ENCODE results near the gene P2RX4.
"Not testable (repeated sequence)": the region's sequence is repeated elsewhere in the genome, so short reads cannot be mapped to it uniquely, and the experiment has no call there.

Gene P2RX4

GRCh38 chr12:121189131-121189530 lies 20.8 kb upstream of the P2RX4 start:
- peaks cover 0 to 9% of the 10 kb centered on the region in 2 donors for H3K36me3 ChIP-seq (ENCODE audit: control insufficient read depth in 2 of 2, insufficient read depth in 2 of 2, low read length in 2 of 2)
- H3K9me3 ChIP-seq (ENCODE audit: control insufficient read depth in 2 of 2, low read length in 2 of 2): no peaks in the 10 kb centered on the region
- no peak overlapping the region for H3K9ac ChIP-seq (ENCODE audit: low read length in 2 of 2)
- H3K4me3 ChIP-seq (ENCODE audit: low read length in 2 of 2): no peak overlapping the region
- no peak overlapping the region for H3K27ac ChIP-seq (ENCODE audit: low read length)
- H3K27me3 ChIP-seq (ENCODE audit: control insufficient read depth in 1 of 2, insufficient read depth in 2 of 2, low read length in 2 of 2): no peaks in the 10 kb centered on the region
- no peaks in the 10 kb centered on the region for H3K4me1 ChIP-seq (ENCODE audit: control insufficient read depth, insufficient read depth, low read length)

- Histone ChIP-seq H3K27ac (ENCODE audit: low read length) (no peak overlapping the region), H3K27me3 (ENCODE audit: control insufficient read depth in 1 of 2, insufficient read depth in 2 of 2, low read length in 2 of 2) (no peaks in the 10 kb centered on the region), H3K36me3 (ENCODE audit: control insufficient read depth in 2 of 2, insufficient read depth in 2 of 2, low read length in 2 of 2) (peaks cover 0 to 7% of the 10 kb centered on the region in 2 donors), H3K9me3 (ENCODE audit: control insufficient read depth in 2 of 2, low read length in 2 of 2) (no peaks in the 10 kb centered on the region), H3K4me1 (ENCODE audit: control insufficient read depth, insufficient read depth, low read length) (no peaks in the 10 kb centered on the region), H3K9ac (ENCODE audit: low read length in 2 of 2) (no peak overlapping the region), H3K4me3 (ENCODE audit: low read length in 2 of 2) (no peak overlapping the region)
Observed at GRCh38 chr12:121189619-121190155, 20.2 kb upstream of the P2RX4 start.

DNA sequence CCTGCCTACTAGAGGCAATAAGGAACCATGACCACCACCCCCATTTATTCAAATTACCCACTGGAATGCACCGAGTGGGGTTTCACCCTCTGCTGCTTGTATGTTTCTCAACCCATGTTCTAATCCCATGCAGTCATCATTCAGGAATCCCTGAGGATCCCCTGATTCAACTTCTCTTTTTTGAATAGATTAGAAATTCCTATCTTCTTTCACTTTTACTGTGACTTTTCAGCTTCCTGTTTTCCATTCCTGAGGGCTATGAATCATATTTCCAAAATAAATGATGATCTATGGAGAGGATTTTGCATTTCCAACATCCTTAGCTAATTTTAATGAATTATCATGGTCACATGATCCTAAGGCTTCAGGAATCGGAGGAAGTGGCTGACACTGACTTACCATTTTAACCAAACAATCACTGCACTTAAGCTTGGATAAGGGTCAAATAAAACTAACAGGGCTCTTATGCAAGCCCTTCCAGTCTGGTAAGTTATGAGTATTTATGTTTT lies 19.4 kb upstream of the P2RX4 start:
- no peak overlapping the region for H3K27ac ChIP-seq (ENCODE audit: low read length)

DNA sequence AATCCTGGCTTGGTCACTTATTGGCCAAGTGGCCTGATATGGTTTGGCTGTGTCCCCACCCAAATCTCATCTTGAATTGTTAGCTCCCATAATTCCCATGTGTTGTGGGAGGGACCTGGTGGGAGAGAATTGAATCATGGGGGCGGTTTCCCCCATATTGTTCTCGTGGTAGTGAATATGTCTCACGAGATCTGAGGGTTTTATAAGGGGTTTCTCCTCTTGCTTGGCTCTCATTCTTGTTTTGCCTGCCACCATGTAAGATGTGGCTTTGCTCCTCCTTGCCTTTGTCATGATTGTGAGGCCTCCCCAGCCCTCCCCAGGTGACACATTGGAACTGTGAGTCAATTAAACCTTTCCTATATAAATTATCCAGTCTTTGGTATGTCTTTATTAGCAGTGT lies 18.8 kb upstream of the P2RX4 start:
- H3K9ac ChIP-seq (ENCODE audit: low read length in 2 of 2): no peak overlapping the region
- no peaks in the 10 kb centered on the region for H3K9me3 ChIP-seq (ENCODE audit: control insufficient read depth in 2 of 2, low read length in 2 of 2)
- no peaks in the 10 kb centered on the region for H3K27me3 ChIP-seq (ENCODE audit: control insufficient read depth in 1 of 2, insufficient read depth in 2 of 2, low read length in 2 of 2)
- H3K4me1 ChIP-seq (ENCODE audit: control insufficient read depth, insufficient read depth, low read length): no peaks in the 10 kb centered on the region
- H3K36me3 ChIP-seq (ENCODE audit: control insufficient read depth in 2 of 2, insufficient read depth in 2 of 2, low read length in 2 of 2): peaks cover 0 to 1% of the 10 kb centered on the region in 2 donors
- no peak overlapping the region for H3K4me3 ChIP-seq (ENCODE audit: low read length in 2 of 2)
- H3K27ac ChIP-seq (ENCODE audit: low read length): no peak overlapping the region

More for the DNA sequence above, 19.4 kb upstream of the P2RX4 start:
- Histone ChIP-seq H3K9ac (ENCODE audit: low read length in 2 of 2) (no peak overlapping the region), H3K36me3 (ENCODE audit: control insufficient read depth in 2 of 2, insufficient read depth in 2 of 2, low read length in 2 of 2) (peaks cover 0 to 2% of the 10 kb centered on the region in 2 donors), H3K4me1 (ENCODE audit: control insufficient read depth, insufficient read depth, low read length) (no peaks in the 10 kb centered on the region), H3K4me3 (ENCODE audit: low read length in 2 of 2) (no peak overlapping the region), H3K9me3 (ENCODE audit: control insufficient read depth in 2 of 2, low read length in 2 of 2) (no peaks in the 10 kb centered on the region), H3K27me3 (ENCODE audit: control insufficient read depth in 1 of 2, insufficient read depth in 2 of 2, low read length in 2 of 2) (no peaks in the 10 kb centered on the region)

DNA sequence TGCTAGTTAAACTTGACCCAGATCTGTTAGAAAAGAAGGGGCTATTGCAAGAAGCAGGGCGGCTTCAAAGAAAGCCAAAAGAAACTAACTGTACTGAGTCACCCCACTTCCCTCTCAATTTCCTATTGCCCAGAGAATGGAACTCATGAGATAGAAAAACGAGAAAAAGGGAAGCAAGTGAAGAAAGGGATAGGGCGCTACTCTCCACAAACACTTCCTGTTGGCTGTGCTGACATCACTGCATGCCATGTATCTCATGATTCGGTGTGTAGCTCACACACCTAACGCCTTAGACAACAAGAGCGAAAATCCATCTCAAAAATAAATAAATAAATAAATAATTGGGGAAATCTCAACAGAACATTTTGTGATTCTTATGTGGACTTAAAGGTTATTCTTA lies 13.0 kb upstream of the P2RX4 start:
- no peak overlapping the region for H3K9ac ChIP-seq (ENCODE audit: low read length in 2 of 2)
- no peaks in the 10 kb centered on the region for H3K9me3 ChIP-seq (ENCODE audit: control insufficient read depth in 2 of 2, low read length in 2 of 2)
- H3K4me3 ChIP-seq (ENCODE audit: low read length in 2 of 2): no peak overlapping the region
- H3K27ac ChIP-seq (ENCODE audit: low read length): no peak overlapping the region
- no peaks in the 10 kb centered on the region for H3K27me3 ChIP-seq (ENCODE audit: control insufficient read depth in 1 of 2, insufficient read depth in 2 of 2, low read length in 2 of 2)
- H3K36me3 ChIP-seq (ENCODE audit: control insufficient read depth in 2 of 2, insufficient read depth in 2 of 2, low read length in 2 of 2): no peaks in the 10 kb centered on the region
- no peaks in the 10 kb centered on the region for H3K4me1 ChIP-seq (ENCODE audit: control insufficient read depth, insufficient read depth, low read length)

GRCh38 chr12:121198949-121199348 lies 11.0 kb upstream of the P2RX4 start:
- no peak overlapping the region for H3K4me3 ChIP-seq (ENCODE audit: low read length in 2 of 2)
- no peaks in the 10 kb centered on the region for H3K9me3 ChIP-seq (ENCODE audit: control insufficient read depth in 2 of 2, low read length in 2 of 2)
- H3K9ac ChIP-seq (ENCODE audit: low read length in 2 of 2): no peak overlapping the region
- H3K36me3 ChIP-seq (ENCODE audit: control insufficient read depth in 2 of 2, insufficient read depth in 2 of 2, low read length in 2 of 2): no peaks in the 10 kb centered on the region
- H3K27me3 ChIP-seq (ENCODE audit: control insufficient read depth in 1 of 2, insufficient read depth in 2 of 2, low read length in 2 of 2): no peaks in the 10 kb centered on the region
- H3K27ac ChIP-seq (ENCODE audit: low read length): no peak overlapping the region
- no peaks in the 10 kb centered on the region for H3K4me1 ChIP-seq (ENCODE audit: control insufficient read depth, insufficient read depth, low read length)

GRCh38 chr12:121201140-121201539 lies 8.8 kb upstream of the P2RX4 start:
- not testable (repeated sequence) for H3K9ac ChIP-seq (ENCODE audit: low read length in 2 of 2); H3K9me3 ChIP-seq (ENCODE audit: control insufficient read depth in 2 of 2, low read length in 2 of 2); H3K4me3 ChIP-seq (ENCODE audit: low read length in 2 of 2); H3K36me3 ChIP-seq (ENCODE audit: control insufficient read depth in 2 of 2, insufficient read depth in 2 of 2, low read length in 2 of 2); H3K4me1 ChIP-seq (ENCODE audit: control insufficient read depth, insufficient read depth, low read length); H3K27me3 ChIP-seq (ENCODE audit: control insufficient read depth in 1 of 2, insufficient read depth in 2 of 2, low read length in 2 of 2); H3K27ac ChIP-seq (ENCODE audit: low read length)

DNA sequence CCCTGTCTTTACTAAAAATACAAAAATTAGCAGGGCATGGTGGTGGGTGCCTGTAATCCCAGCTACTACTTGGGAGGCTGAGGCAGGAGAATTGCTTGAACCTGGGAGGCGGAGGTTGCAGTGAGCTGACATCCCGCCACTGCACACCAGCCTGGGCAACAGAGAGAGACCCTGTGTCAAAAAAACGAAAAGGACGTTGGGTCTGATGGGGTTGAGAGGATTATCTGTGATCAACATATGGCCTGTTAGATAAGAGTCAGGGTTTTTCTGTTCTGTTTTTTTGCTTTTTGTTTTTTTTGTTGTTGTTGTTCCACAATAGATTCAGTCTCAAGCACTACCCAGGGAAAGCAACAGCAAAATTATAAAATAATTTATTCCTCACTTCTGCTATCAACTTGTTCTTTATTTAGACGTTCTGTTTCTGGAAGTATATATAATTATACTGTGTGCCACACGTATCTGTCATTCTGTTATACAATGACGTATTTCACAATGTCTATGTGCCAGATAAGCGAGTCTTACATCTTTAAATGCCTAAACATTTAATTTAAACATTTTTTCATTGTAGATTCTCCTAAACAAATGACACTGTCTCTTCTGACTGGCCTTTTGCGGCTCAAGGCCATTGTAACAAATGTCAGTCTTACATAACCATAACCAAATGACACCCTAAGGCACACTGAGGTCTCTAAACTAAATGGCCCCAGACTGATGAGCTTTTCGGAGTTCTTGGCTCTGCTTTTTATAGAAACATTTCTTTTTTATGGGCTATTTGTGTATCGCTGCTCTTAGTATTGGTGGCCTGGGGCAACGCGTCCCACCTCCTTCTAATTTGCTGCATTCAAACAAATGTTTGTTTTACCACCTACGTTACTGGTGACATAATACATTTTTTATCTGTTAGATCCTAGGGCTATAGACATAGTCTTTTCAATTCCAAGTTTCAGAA lies 7.2 kb upstream of the P2RX4 start:
- Histone ChIP-seq H3K9ac (ENCODE audit: low read length in 2 of 2) (no peak overlapping the region), H3K4me1 (ENCODE audit: control insufficient read depth, insufficient read depth, low read length) (no peaks in the 10 kb centered on the region), H3K4me3 (ENCODE audit: low read length in 2 of 2) (no peak overlapping the region), H3K27me3 (ENCODE audit: control insufficient read depth in 1 of 2, insufficient read depth in 2 of 2, low read length in 2 of 2) (no peaks in the 10 kb centered on the region), H3K9me3 (ENCODE audit: control insufficient read depth in 2 of 2, low read length in 2 of 2) (no peaks in the 10 kb centered on the region), H3K36me3 (ENCODE audit: control insufficient read depth in 2 of 2, insufficient read depth in 2 of 2, low read length in 2 of 2) (no peaks in the 10 kb centered on the region), H3K27ac (ENCODE audit: low read length) (no peak overlapping the region)

- Histone ChIP-seq H3K36me3 (ENCODE audit: control insufficient read depth in 2 of 2, insufficient read depth in 2 of 2, low read length in 2 of 2) (no peaks in the 10 kb centered on the region), H3K27me3 (ENCODE audit: control insufficient read depth in 1 of 2, insufficient read depth in 2 of 2, low read length in 2 of 2) (no peaks in the 10 kb centered on the region), H3K4me3 (ENCODE audit: low read length in 2 of 2) (no peak overlapping the region), H3K9me3 (ENCODE audit: control insufficient read depth in 2 of 2, low read length in 2 of 2) (no peaks in the 10 kb centered on the region), H3K4me1 (ENCODE audit: control insufficient read depth, insufficient read depth, low read length) (no peaks in the 10 kb centered on the region), H3K9ac (ENCODE audit: low read length in 2 of 2) (no peak overlapping the region), H3K27ac (ENCODE audit: low read length) (no peak overlapping the region)
Observed at GRCh38 chr12:121203482-121203881, 6.4 kb upstream of the P2RX4 start.

DNA sequence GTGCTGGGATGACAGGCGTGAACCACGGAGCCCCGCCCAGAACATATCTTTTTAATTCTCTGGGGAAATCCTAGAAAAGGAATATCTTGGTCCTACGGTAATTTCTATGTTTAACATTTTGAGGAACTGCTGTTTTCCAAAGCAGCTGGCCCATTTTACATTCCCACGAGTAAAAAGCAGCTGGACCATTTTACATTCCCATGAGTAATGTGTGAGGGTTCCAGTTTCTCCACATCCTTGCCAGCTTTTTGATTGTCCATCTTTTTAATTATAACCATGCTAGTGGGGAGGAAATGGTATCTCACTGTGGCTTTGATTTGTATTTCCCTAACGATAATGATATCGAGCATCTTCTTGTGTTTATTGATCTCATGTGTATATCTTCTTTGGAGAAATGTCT lies 4.4 kb upstream of the P2RX4 start:
- H3K9me3 ChIP-seq (ENCODE audit: control insufficient read depth in 2 of 2, low read length in 2 of 2): no peaks in the 10 kb centered on the region
- H3K9ac ChIP-seq (ENCODE audit: low read length in 2 of 2): no peak overlapping the region
- H3K4me3 ChIP-seq (ENCODE audit: low read length in 2 of 2): no peak overlapping the region
- no peaks in the 10 kb centered on the region for H3K27me3 ChIP-seq (ENCODE audit: control insufficient read depth in 1 of 2, insufficient read depth in 2 of 2, low read length in 2 of 2)
- H3K27ac ChIP-seq (ENCODE audit: low read length): no peak overlapping the region
- no peaks in the 10 kb centered on the region for H3K36me3 ChIP-seq (ENCODE audit: control insufficient read depth in 2 of 2, insufficient read depth in 2 of 2, low read length in 2 of 2)
- H3K4me1 ChIP-seq (ENCODE audit: control insufficient read depth, insufficient read depth, low read length): peaks cover 6% of the 10 kb centered on the region

- H3K4me3 ChIP-seq (ENCODE audit: low read length in 2 of 2): not testable (repeated sequence)
Observed at GRCh38 chr12:121208571-121208970, 1.4 kb upstream of the P2RX4 start.

More at GRCh38 chr12:121208571-121208970, 1.4 kb upstream of the P2RX4 start:
- H3K9ac ChIP-seq (ENCODE audit: low read length in 2 of 2); H3K27me3 ChIP-seq (ENCODE audit: control insufficient read depth in 1 of 2, insufficient read depth in 2 of 2, low read length in 2 of 2); H3K27ac ChIP-seq (ENCODE audit: low read length); H3K9me3 ChIP-seq (ENCODE audit: control insufficient read depth in 2 of 2, low read length in 2 of 2); H3K36me3 ChIP-seq (ENCODE audit: control insufficient read depth in 2 of 2, insufficient read depth in 2 of 2, low read length in 2 of 2): not testable (repeated sequence)
- H3K4me1 ChIP-seq (ENCODE audit: control insufficient read depth, insufficient read depth, low read length): peaks cover 13% of the 10 kb centered on the region
